Measurements from ENCODE around the gene INPP1. TPM values are rescaled to one million over a fixed set of nuclear protein-coding genes. Genes with fewer than 3 reads are reported as not detected.
A peak's percentile ranks its signal among the peaks of the same experiment; 100 is the strongest.

The INPP1 gene
- total RNA-seq, 1 donor from 2014 or later = 14.4 TPM

- no peak for DNase-seq (ENCODE audit: low read depth, low spot score)
These were observed 17.6 kb downstream of the INPP1 start for GRCh38 chr2:190360965-190361364.

- no peak for DNase-seq (ENCODE audit: low read depth, low spot score)
These were observed 18.2 kb downstream of the INPP1 start for GRCh38 chr2:190361572-190361971.

GRCh38 chr2:190362894-190363293 lies 19.5 kb downstream of the INPP1 start:
- no peak for DNase-seq (ENCODE audit: low read depth, low spot score)

GRCh38 chr2:190365499-190366204 lies 22.3 kb downstream of the INPP1 start:
- no peak for DNase-seq (ENCODE audit: low read depth, low spot score)

- no peak for DNase-seq (ENCODE audit: low read depth, low spot score)
These were observed 22.9 kb downstream of the INPP1 start for GRCh38 chr2:190366248-190366753.

- DNase-seq (ENCODE audit: low read depth, low spot score) = no peak
These were observed 23.7 kb downstream of the INPP1 start for GRCh38 chr2:190367091-190367490.

GRCh38 chr2:190369635-190370034 lies 26.2 kb downstream of the INPP1 start:
- DNase-seq (ENCODE audit: low read depth, low spot score) = no peak

GRCh38 chr2:190376083-190376482 lies 32.7 kb downstream of the INPP1 start:
- no peak for DNase-seq (ENCODE audit: low read depth, low spot score)

- DNase-seq (ENCODE audit: low read depth, low spot score) = no peak
These were observed 33.3 kb downstream of the INPP1 start for GRCh38 chr2:190376591-190377245.

- no peak for DNase-seq (ENCODE audit: low read depth, low spot score)
These were observed 35.5 kb downstream of the INPP1 start for GRCh38 chr2:190378880-190379237.

- no peak for DNase-seq (ENCODE audit: low read depth, low spot score)
These were observed 36.0 kb downstream of the INPP1 start for GRCh38 chr2:190379249-190379964.

GRCh38 chr2:190380962-190381412 lies 37.6 kb downstream of the INPP1 start:
- DNase-seq (ENCODE audit: low read depth, low spot score) = no peak

- DNase-seq (ENCODE audit: low read depth, low spot score) = peak; percentile 5
These were observed 39.5 kb downstream of the INPP1 start for GRCh38 chr2:190382851-190383250.

GRCh38 chr2:190387422-190387821 lies 44.0 kb downstream of the INPP1 start:
- DNase-seq (ENCODE audit: low read depth, low spot score) = no peak

- no peak for DNase-seq (ENCODE audit: low read depth, low spot score)
These were observed 52.9 kb downstream of the INPP1 start for GRCh38 chr2:190396271-190396670.

GRCh38 chr2:190402986-190403603 lies 59.7 kb downstream of the INPP1 start:
- DNase-seq (ENCODE audit: low read depth, low spot score) = no peak

- DNase-seq (ENCODE audit: low read depth, low spot score) = no peak
These were observed 61.1 kb downstream of the INPP1 start for GRCh38 chr2:190404487-190404886.

GRCh38 chr2:190405070-190405469 lies 61.7 kb downstream of the INPP1 start:
- no peak for DNase-seq (ENCODE audit: low read depth, low spot score)

GRCh38 chr2:190405995-190406394 lies 62.6 kb downstream of the INPP1 start:
- no peak for DNase-seq (ENCODE audit: low read depth, low spot score)

- DNase-seq (ENCODE audit: low read depth, low spot score) = no peak
These were observed 63.4 kb downstream of the INPP1 start for GRCh38 chr2:190406805-190407204.

GRCh38 chr2:190407246-190407661 lies 63.9 kb downstream of the INPP1 start:
- DNase-seq (ENCODE audit: low read depth, low spot score) = no peak

Measured in pulmonary artery endothelial cell (primary cell).